Hematopoietic multipotent progenitor cell treated with erythropoietin and hydrocortisone succinate and interleukin-3 and kit ligand, for 17 days (in vitro differentiated cells): ENCODE results near the gene FXYD1.
"Not testable (repeated sequence)": the region's sequence is repeated elsewhere in the genome, so short reads cannot be mapped to it uniquely, and the experiment has no call there.

Source experiments
- DNase-seq: peaks from one replicate; pipeline ENCODE4 v3.0.0-alpha.2; 2015; ENCODE audit warnings: low spot score

FXYD1 gene

GRCh38 chr19:35138305-35138892 lies at the start of gene FXYD1:
TSS of gene FXYD1 (plus strand) at chr19:35138824. CDS start at chr19:35140080, 1,256 bp downstream.
- DNase-seq, result no peak

GRCh38 chr19:35089554-35089953 lies 49.1 kb upstream of the FXYD1 start:
- DNase-seq, result no peak

GRCh38 chr19:35090160-35090505 lies 48.5 kb upstream of the FXYD1 start:
- no peak for DNase-seq

- DNase-seq, result no peak
Observed at GRCh38 chr19:35090506-35091214, 48.0 kb upstream of the FXYD1 start.

GRCh38 chr19:35093430-35093829 lies 45.2 kb upstream of the FXYD1 start:
- DNase-seq, result no peak

GRCh38 chr19:35093941-35094647 lies 44.5 kb upstream of the FXYD1 start:
- no peak for DNase-seq

GRCh38 chr19:35094656-35095055 lies 44.0 kb upstream of the FXYD1 start:
- no peak for DNase-seq

GRCh38 chr19:35095667-35096368 lies 42.8 kb upstream of the FXYD1 start:
- DNase-seq, result no peak

- no peak for DNase-seq
Observed at GRCh38 chr19:35098413-35099049, 40.1 kb upstream of the FXYD1 start.

- no peak for DNase-seq
Observed at GRCh38 chr19:35099155-35099896, 39.3 kb upstream of the FXYD1 start.

GRCh38 chr19:35099897-35100275 lies 38.7 kb upstream of the FXYD1 start:
- no peak for DNase-seq

- DNase-seq, result no peak
Observed at GRCh38 chr19:35100588-35101533, 37.8 kb upstream of the FXYD1 start.

GRCh38 chr19:35101949-35102348 lies 36.7 kb upstream of the FXYD1 start:
- not testable (repeated sequence) for DNase-seq

- not testable (repeated sequence) for DNase-seq
Observed at GRCh38 chr19:35103614-35104013, 35.0 kb upstream of the FXYD1 start.

- no peak for DNase-seq
Observed at GRCh38 chr19:35104361-35104760, 34.3 kb upstream of the FXYD1 start.

GRCh38 chr19:35105047-35105410 lies 33.6 kb upstream of the FXYD1 start:
- no peak for DNase-seq

- no peak for DNase-seq
Observed at GRCh38 chr19:35105411-35106290, 33.0 kb upstream of the FXYD1 start.

GRCh38 chr19:35106291-35106583 lies 32.4 kb upstream of the FXYD1 start:
- DNase-seq, result no peak

- no peak for DNase-seq
Observed at GRCh38 chr19:35106898-35107541, 31.6 kb upstream of the FXYD1 start.
